HTERT RPE-1 (cell line): ENCODE measurements around the gene CRB2.

ENCODE experiments used
- in situ Hi-C: fragments of 300-500 bp; cut with MboI; formaldehyde crosslinking; loops from 4 replicates; pipeline ENCODE4 v1.14.3; 2020; ENCODE audit warnings: low sequenced_read_pairs

Gene CRB2

GRCh38 chr9:123346826-123347225, 9.2 kb upstream of the CRB2 start:
- in situ Hi-C loops: no loop called here

GRCh38 chr9:123347289-123348060, 8.5 kb upstream of the CRB2 start:
- in situ Hi-C loops: no loop called here

GRCh38 chr9:123348317-123348992, 7.5 kb upstream of the CRB2 start:
- in situ Hi-C loops: no loop called here

GRCh38 chr9:123349033-123349432, 7.0 kb upstream of the CRB2 start:
- in situ Hi-C loops: no loop called here

GRCh38 chr9:123349691-123350480, 6.1 kb upstream of the CRB2 start:
- in situ Hi-C loops: no loop called here

GRCh38 chr9:123350590-123351310, 5.2 kb upstream of the CRB2 start:
- in situ Hi-C loops: no loop called here

- in situ Hi-C loops: no loop called here
Measured at GRCh38 chr9:123353041-123353440, 3.0 kb upstream of the CRB2 start.

GRCh38 chr9:123353984-123354591, 1.9 kb upstream of the CRB2 start:
- in situ Hi-C loops: no loop called here

- in situ Hi-C loops: no loop called here
Measured at GRCh38 chr9:123354806-123355508, 1.0 kb upstream of the CRB2 start.

- in situ Hi-C loops: no loop called here
Measured at GRCh38 chr9:123356851-123357742, 1.1 kb downstream of the CRB2 start.

GRCh38 chr9:123357743-123358059, 1.7 kb downstream of the CRB2 start:
- in situ Hi-C loops: no loop called here

- in situ Hi-C loops: no loop called here
Measured at GRCh38 chr9:123358181-123358905, 2.3 kb downstream of the CRB2 start.

GRCh38 chr9:123359106-123359505, 3.1 kb downstream of the CRB2 start:
- in situ Hi-C loops: no loop called here

- in situ Hi-C loops: no loop called here
Measured at GRCh38 chr9:123359546-123359945, 3.5 kb downstream of the CRB2 start.

- in situ Hi-C loops: no loop called here
Measured at GRCh38 chr9:123360161-123361085, 4.4 kb downstream of the CRB2 start.

GRCh38 chr9:123361086-123361730, 5.2 kb downstream of the CRB2 start:
- in situ Hi-C loops: no loop called here
